Tibial nerve (tissue), 4 donors: ENCODE data around the gene SNRPB.
"Not testable (repeated sequence)": the region's sequence is repeated elsewhere in the genome, so short reads cannot be mapped to it uniquely, and the experiment has no call there.

ENCODE experiments used
- EP300 ChIP-seq, 2 donors: sonication (generic); formaldehyde crosslinking; IDR thresholded peaks; one replicate each; pipeline ENCODE4 v1.6.1; 2017; ENCODE audit warnings: antibody characterized with exemption in 2 of 2, mild to moderate bottlenecking in 1 of 2
- POLR2A ChIP-seq, 2 donors: fragments of 450-650 bp; IDR thresholded peaks; one replicate each; pipeline ENCODE4 v1.6.1; 2017; ENCODE audit warnings: antibody characterized with exemption in 2 of 2, mild to moderate bottlenecking in 2 of 2, moderate library complexity in 2 of 2
- TF ChIP-seq, protein P1 (sequence below), 5 experiments: fragments of 200-600 bp in 3 of 5; fragments of 450-650 bp in 2 of 5; sonication (generic) in 3 of 5; IDR thresholded peaks; one replicate each; pipeline ENCODE4 v1.5.1; 2016 to 2019; ENCODE audit warnings: antibody characterized with exemption in 5 of 5, mild to moderate bottlenecking in 3 of 5, moderate library complexity in 2 of 5

DNA sequence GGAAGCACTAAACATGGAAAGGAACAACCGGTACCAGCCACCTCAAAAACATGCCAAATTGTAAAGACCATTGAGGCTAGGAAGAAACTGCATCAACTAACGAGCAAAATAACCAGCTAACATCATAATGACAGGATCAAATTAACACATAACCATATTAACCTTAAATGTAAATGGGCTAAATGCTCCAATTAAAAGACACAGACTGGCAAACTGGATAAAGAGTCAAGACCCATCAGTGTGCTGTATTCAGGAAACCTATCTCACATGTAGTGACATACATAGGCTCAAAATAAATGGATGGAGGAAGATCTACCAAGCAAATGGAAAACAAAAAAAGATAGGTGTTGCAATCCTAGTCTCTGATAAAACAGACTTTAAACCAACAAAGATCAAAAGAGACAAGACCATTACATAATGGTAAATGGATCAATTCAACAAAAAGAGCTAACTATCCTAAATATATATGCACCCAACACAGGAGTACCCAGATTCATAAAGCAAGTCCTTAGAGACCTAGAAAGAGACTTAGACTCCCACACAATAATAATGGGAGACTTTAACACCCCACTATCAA is 32.3 kb upstream of the SNRPB start:
- TF ChIP-seq, protein P1, sequence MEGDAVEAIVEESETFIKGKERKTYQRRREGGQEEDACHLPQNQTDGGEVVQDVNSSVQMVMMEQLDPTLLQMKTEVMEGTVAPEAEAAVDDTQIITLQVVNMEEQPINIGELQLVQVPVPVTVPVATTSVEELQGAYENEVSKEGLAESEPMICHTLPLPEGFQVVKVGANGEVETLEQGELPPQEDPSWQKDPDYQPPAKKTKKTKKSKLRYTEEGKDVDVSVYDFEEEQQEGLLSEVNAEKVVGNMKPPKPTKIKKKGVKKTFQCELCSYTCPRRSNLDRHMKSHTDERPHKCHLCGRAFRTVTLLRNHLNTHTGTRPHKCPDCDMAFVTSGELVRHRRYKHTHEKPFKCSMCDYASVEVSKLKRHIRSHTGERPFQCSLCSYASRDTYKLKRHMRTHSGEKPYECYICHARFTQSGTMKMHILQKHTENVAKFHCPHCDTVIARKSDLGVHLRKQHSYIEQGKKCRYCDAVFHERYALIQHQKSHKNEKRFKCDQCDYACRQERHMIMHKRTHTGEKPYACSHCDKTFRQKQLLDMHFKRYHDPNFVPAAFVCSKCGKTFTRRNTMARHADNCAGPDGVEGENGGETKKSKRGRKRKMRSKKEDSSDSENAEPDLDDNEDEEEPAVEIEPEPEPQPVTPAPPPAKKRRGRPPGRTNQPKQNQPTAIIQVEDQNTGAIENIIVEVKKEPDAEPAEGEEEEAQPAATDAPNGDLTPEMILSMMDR (IDR thresholded peaks at IDR 0.05): not testable (repeated sequence)
- not testable (repeated sequence) for TF ChIP-seq POLR2A, EP300 (IDR thresholded peaks at IDR 0.05)
